Measurements from ENCODE around the gene TBC1D8. TPM values are rescaled to one million over a fixed set of nuclear protein-coding genes. Genes with fewer than 3 reads are reported as not detected.

The TBC1D8 gene
- polyA plus RNA-seq, 4 donors = 12.6 to 113 (median 28.2) TPM

Other genes starting within 250 kb of the TBC1D8 start
- gene RPL31, start 149.1 kb downstream of the TBC1D8 start, polyA plus RNA-seq = 1,000 to 10,000 TPM; 2,275 to 7,641 (median 4,031) TPM
- gene CNOT11, start 101.5 kb upstream of the TBC1D8 start, polyA plus RNA-seq = 10 to 100 TPM; 22.4 to 53.3 (median 27.8) TPM
- 10 to 100 TPM; 23.0 to 68.0 (median 28.5) TPM for gene RNF149, start 157.3 kb upstream of the TBC1D8 start, polyA plus RNA-seq
- 1 to 10 TPM in 1 of 4 donors, under 1 TPM in 2, not detected in 1; under 0.01 to 6.8 (median 0.24) TPM for gene CREG2, start 236.1 kb upstream of the TBC1D8 start, polyA plus RNA-seq